Ascending aorta (tissue), 2 donors: ENCODE measurements around the gene METTL26. TPM values are rescaled to one million over a fixed set of nuclear protein-coding genes. Genes with fewer than 3 reads are reported as not detected.

Experiments
- DNase-seq, 2 donors: peaks; one replicate each; pipeline ENCODE4 v3.0.0-alpha.2; 2019; ENCODE audit warnings: low spot score in 2 of 2
- H3K27ac ChIP-seq, 2 donors: fragments of 200-600 bp; sonication (generic); one replicate each; pipeline ENCODE4 v1.5.1; 2016 to 2017; ENCODE audit warnings: mild to moderate bottlenecking in 1 of 2
- H3K27me3 ChIP-seq: fragments of 200-600 bp; sonication (generic); one replicate; pipeline ENCODE4 v1.5.1; 2017
- H3K36me3 ChIP-seq, 2 donors: fragments of 200-600 bp; sonication (generic); one replicate each; pipeline ENCODE4 v1.5.1; 2016
- H3K4me1 ChIP-seq, 2 donors: fragments of 200-600 bp; sonication (generic); one replicate each; pipeline ENCODE4 v1.5.1; 2016 to 2017; ENCODE audit warnings: mild to moderate bottlenecking in 1 of 2
- H3K4me3 ChIP-seq, 2 donors: fragments of 200-600 bp; sonication (generic); one replicate each; pipeline ENCODE4 v1.5.1; 2016 to 2017; ENCODE audit warnings: mild to moderate bottlenecking in 1 of 2
- H3K9me3 ChIP-seq, 2 donors: fragments of 200-600 bp; sonication (generic); one replicate each; pipeline ENCODE4 v1.5.1; 2016
- CTCF ChIP-seq, 3 experiments: fragments of 200-600 bp in 2 of 3; fragments of 450-650 bp in 1 of 3; sonication (generic) in 2 of 3; IDR thresholded peaks; one replicate each; pipeline ENCODE4 v1.5.1; 2016 to 2019; ENCODE audit warnings: antibody characterized with exemption in 3 of 3, mild to moderate bottlenecking in 1 of 3, moderate library complexity in 1 of 3
- intact Hi-C: fragments of 100-400 bp; cut with DNase I; formaldehyde crosslinking; loops from one replicate; pipeline ENCODE4 v1.15.1; 2023
- total RNA-seq: library from RNA; depleted of rRNA; stranded (reverse); fragments of >200 nt; gene quantifications from one replicate; pipeline ENCODE4 v1.1.0, GENCODE V29; 2016

The METTL26 gene
- total RNA-seq, 1 donor from 2014 or later: 523 TPM

DNA sequence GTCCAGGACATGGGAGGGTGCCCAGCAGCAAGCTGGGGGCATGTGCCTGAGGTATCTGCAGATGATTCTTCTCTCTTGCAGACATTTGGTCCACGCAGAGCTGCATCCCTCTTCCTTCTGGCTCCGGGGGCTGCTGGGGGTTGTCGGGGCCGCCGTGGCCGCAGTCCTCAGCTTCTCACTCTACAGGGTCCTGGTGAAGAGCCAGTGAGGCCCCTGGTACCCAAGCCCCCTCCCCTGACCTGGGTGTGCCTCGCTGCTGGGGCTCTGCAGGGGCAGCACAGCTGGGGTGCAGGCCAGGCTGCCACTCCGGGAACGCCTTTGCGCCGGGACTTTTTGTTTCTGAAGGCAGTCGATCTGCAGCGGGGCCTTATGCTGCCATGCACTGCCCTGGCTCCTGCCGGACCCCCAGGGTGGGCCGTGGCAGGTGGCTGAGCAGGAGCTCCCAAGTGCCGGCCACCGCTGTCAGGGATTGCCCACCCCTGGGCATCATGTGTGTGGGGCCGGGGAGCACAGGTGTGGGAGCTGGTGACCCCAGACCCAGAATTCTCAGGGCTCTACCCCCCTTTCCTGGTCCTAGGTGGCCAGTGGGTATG is 37.4 kb upstream of the METTL26 start:
- DNase-seq: no peak
- Histone ChIP-seq H3K9me3 (no peaks in the 10 kb centered on the region), H3K4me3 (no peak overlapping the region), H3K27me3 (no peaks in the 10 kb centered on the region), H3K36me3 (peaks cover 45% of the 10 kb centered on the region in 2 donors), H3K27ac (no peak overlapping the region), H3K4me1 (peaks cover 0 to 15% of the 10 kb centered on the region in 2 donors)
- intact Hi-C loops: no loop called here
- no peak for TF ChIP-seq CTCF (IDR thresholded peaks at IDR 0.05)

GRCh38 chr16:672851-673250 is 36.7 kb upstream of the METTL26 start:
- Histone ChIP-seq H3K27ac (no peak overlapping the region), H3K36me3 (peaks cover 45% of the 10 kb centered on the region in 2 donors), H3K4me3 (no peak overlapping the region), H3K9me3 (no peaks in the 10 kb centered on the region), H3K4me1 (peaks cover 0 to 15% of the 10 kb centered on the region in 2 donors), H3K27me3 (no peaks in the 10 kb centered on the region)
- intact Hi-C loops: no loop called here
- no peak for DNase-seq
- TF ChIP-seq CTCF (IDR thresholded peaks at IDR 0.05): no peak

DNA sequence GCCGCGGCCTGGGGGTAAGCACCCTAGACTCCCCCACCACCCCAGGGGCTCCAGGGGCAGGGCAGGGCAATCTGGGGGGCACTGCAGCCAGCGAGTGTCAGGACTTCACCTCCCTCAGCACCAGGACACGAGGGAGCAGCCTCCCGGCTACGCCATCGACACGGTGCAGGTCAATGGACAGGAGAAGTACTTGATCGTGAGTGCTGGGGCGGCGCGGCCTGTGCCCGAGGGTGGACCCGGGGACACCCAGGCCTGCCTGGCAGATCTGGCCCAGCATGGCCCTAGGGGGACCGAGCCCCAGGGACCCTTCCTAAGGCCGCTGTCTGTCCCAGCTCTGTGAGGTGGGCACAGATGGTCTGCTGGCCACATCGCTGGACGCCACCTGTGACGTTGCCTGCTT is 36.3 kb upstream of the METTL26 start:
- no peak for TF ChIP-seq CTCF (IDR thresholded peaks at IDR 0.05)
- DNase-seq: no peak
- Histone ChIP-seq H3K4me3 (no peak overlapping the region), H3K27ac (no peak overlapping the region), H3K9me3 (no peaks in the 10 kb centered on the region), H3K27me3 (no peaks in the 10 kb centered on the region), H3K4me1 (peaks cover 0 to 17% of the 10 kb centered on the region in 2 donors), H3K36me3 (peaks cover 45% of the 10 kb centered on the region in 2 donors)
- intact Hi-C loops: no loop called here

- TF ChIP-seq CTCF (IDR thresholded peaks at IDR 0.05): no peak
- H3K27ac ChIP-seq: no peak overlapping the region
- H3K4me1 ChIP-seq: peaks cover 0 to 20% of the 10 kb centered on the region in 2 donors
- no peak for DNase-seq
- no peaks in the 10 kb centered on the region for H3K27me3 ChIP-seq
- peaks cover 45% of the 10 kb centered on the region in 2 donors for H3K36me3 ChIP-seq
- intact Hi-C loops: no loop called here
- no peak overlapping the region for H3K4me3 ChIP-seq
- H3K9me3 ChIP-seq: no peaks in the 10 kb centered on the region
Measured at GRCh38 chr16:671353-672131, 35.4 kb upstream of the METTL26 start.

GRCh38 chr16:670485-671352 is 34.6 kb upstream of the METTL26 start:
- H3K4me1 ChIP-seq: peaks cover 0 to 17% of the 10 kb centered on the region in 2 donors
- intact Hi-C loops: no loop called here
- H3K27ac ChIP-seq: no peak overlapping the region
- no peak for TF ChIP-seq CTCF (IDR thresholded peaks at IDR 0.05)
- H3K9me3 ChIP-seq: no peaks in the 10 kb centered on the region
- H3K4me3 ChIP-seq: no peak overlapping the region
- peaks cover 45% of the 10 kb centered on the region in 2 donors for H3K36me3 ChIP-seq
- H3K27me3 ChIP-seq: no peaks in the 10 kb centered on the region
- no peak for DNase-seq
